NCI-H345 (cell line): Measurements from ENCODE around the gene TXNL4A.
A peak's percentile ranks its signal among the peaks of the same experiment; 100 is the strongest.

Experiments used
- DNase-seq: peaks from one replicate; lab custom pipeline; 2025; lab: John Stamatoyannopoulos, UW

Gene TXNL4A

GRCh38 chr18:79948719-79949411 lies 39.5 kb downstream of the TXNL4A start:
- DNase-seq = no peak

GRCh38 chr18:79947881-79948610 lies 40.3 kb downstream of the TXNL4A start:
- no peak for DNase-seq

- DNase-seq = no peak
These were observed 41.2 kb downstream of the TXNL4A start for GRCh38 chr18:79947054-79947755.

GRCh38 chr18:79945118-79946042 lies 43.0 kb downstream of the TXNL4A start:
- DNase-seq = no peak

- no peak for DNase-seq
These were observed 43.6 kb downstream of the TXNL4A start for GRCh38 chr18:79944746-79945117.

GRCh38 chr18:79944126-79944731 lies 44.1 kb downstream of the TXNL4A start:
- peak; percentile 39 for DNase-seq

- no peak for DNase-seq
These were observed 44.7 kb downstream of the TXNL4A start for GRCh38 chr18:79943608-79944125.

GRCh38 chr18:79942786-79943607 lies 45.4 kb downstream of the TXNL4A start:
- DNase-seq = no peak

- no peak for DNase-seq
These were observed 46.2 kb downstream of the TXNL4A start for GRCh38 chr18:79942211-79942610.

- no peak for DNase-seq
These were observed 46.8 kb downstream of the TXNL4A start for GRCh38 chr18:79941473-79942119.

- no peak for DNase-seq
These were observed 47.4 kb downstream of the TXNL4A start for GRCh38 chr18:79940814-79941472.

GRCh38 chr18:79940126-79940813 lies 48.1 kb downstream of the TXNL4A start:
- DNase-seq = no peak

- no peak for DNase-seq
These were observed 49.3 kb downstream of the TXNL4A start for GRCh38 chr18:79939096-79939495.

- no peak for DNase-seq
These were observed 50.2 kb downstream of the TXNL4A start for GRCh38 chr18:79938196-79938595.

- no peak for DNase-seq
These were observed 51.1 kb downstream of the TXNL4A start for GRCh38 chr18:79937103-79937860.

- no peak for DNase-seq
These were observed 51.7 kb downstream of the TXNL4A start for GRCh38 chr18:79936641-79937040.

GRCh38 chr18:79935925-79936324 lies 52.4 kb downstream of the TXNL4A start:
- no peak for DNase-seq

- DNase-seq = no peak
These were observed 52.9 kb downstream of the TXNL4A start for GRCh38 chr18:79935499-79935898.
